Astrocyte (in vitro differentiated cells and primary cell): ENCODE data around the gene UBE2G1.

Source experiments
- CTCF ChIP-seq: IDR thresholded peaks from 2 replicates; pipeline ENCODE4 v1.5.1; 2011; ENCODE audit warnings: low read depth, mild to moderate bottlenecking, inconsistent platforms, low read length, moderate library complexity; ENCODE audit not compliant: insufficient read depth
- EZH2 ChIP-seq: IDR thresholded peaks from 2 replicates; pipeline ENCODE4 v1.6.1; 2012; ENCODE audit warnings: mild to moderate bottlenecking, low read length, inconsistent platforms; ENCODE audit not compliant: insufficient read depth

DNA sequence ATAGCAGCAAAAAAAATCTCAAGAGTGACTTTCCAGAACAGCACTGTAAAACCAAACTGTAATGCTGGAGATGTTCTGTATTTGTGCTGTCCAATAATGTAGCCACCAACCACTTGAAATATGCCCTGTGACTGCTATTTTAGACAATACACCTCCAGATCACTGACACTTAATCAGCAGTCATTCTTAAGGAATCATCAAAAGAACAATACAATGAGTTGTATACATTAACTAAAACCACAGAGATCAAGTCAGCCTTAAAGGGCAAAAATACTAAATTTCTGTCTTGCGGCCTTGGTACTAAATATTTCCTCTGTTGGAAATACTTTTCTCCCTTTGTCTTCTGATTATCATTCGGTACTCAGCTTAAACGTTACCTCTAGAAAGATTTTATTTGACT, 69.1 kb downstream of the UBE2G1 start:
- TF ChIP-seq CTCF (no peak), EZH2 (no peak)
